CD4-positive, alpha-beta T cell treated with Interleukin-15 for 1 hour (primary cell): ENCODE measurements around the gene TTK.
"Not testable (repeated sequence)": the region's sequence is repeated elsewhere in the genome, so short reads cannot be mapped to it uniquely, and the experiment has no call there.

ENCODE experiments used
- DNase-seq: peaks from one replicate; pipeline ENCODE4 v3.0.0-alpha.2; 2020

The TTK gene

DNA sequence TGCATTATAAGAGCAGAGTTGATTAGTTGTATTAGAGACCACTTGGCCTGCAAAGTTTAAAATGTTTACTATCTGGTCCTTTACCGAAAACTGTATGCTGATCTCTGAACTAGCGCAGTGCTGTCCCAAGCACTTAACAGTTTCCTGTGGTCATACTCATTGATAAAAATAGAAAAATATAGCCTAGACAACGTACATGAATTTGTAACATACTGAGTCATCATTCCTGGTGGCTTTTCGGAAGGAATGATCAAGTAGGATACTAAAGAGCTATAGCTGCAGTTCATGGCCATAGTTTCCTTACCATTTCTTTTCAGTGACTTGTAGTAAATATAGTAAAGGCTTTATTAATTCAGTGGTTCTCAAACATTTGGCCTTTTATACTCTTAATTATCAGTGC, 18.4 kb downstream of the TTK start:
- DNase-seq: no peak

- no peak for DNase-seq
Measured at GRCh38 chr6:80028589-80028988, 24.1 kb downstream of the TTK start.

- no peak for DNase-seq
Measured at GRCh38 chr6:80029470-80029869, 25.0 kb downstream of the TTK start.

DNA sequence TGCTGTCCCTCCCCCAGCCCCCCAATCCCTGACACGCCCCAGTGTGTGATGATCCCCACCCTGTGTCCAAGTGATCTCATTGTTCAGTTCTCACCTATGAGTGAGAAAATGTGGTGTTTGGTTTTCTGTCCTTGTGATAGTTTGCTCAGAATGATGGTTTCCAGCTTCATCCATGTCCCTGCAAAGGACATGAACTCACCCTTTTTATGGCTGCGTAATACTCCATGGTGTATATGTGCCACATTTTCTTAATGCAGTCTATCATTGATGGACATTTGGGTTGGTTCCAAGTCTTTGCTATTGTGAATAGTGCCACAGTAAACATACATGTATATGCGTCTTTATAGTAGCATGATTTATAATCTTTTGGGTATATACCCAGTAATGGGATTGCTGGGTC, 43.8 kb downstream of the TTK start:
- DNase-seq: not testable (repeated sequence)

- DNase-seq: no peak
Measured at GRCh38 chr6:80060774-80061173, 56.3 kb downstream of the TTK start.

DNA sequence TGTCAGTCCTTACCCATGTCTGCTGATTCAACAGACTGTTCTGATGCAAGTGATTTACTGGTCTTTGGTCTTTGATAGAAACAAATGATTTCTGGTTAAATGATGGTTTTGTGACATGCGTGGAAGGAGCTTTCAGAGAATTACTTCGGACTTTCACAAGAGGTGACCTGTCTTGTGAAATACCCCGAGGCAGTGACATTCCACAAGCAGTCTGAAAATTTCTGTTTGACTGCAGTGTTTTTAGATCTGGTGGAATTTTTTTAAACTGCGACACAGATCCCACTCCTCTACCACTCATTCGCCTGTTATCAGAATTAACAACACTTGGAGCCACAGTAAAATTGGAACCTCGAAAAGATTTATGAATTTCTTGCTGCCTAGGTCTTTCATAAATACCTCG, 63.7 kb downstream of the TTK start:
- DNase-seq: not testable (repeated sequence)

DNA sequence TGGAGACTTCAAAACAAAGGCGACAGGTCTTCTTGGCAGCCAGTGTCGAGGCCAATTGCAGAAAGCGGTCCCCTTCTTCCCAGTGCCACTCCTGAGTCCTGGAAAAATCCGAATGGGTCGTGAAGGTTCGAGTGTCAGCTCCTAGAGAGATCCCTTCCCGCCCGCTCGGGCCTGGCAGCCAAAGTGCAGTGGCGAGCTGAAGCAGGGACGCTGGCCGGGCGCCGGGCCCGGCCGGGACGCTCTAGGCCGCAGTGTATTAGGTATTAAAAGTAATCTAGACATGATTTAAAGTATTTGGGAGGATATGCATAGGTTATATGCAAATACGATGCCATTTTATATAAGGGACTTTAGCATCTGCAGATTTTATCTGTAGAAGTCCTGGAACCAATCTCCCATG, 66.0 kb downstream of the TTK start:
- not testable (repeated sequence) for DNase-seq

DNA sequence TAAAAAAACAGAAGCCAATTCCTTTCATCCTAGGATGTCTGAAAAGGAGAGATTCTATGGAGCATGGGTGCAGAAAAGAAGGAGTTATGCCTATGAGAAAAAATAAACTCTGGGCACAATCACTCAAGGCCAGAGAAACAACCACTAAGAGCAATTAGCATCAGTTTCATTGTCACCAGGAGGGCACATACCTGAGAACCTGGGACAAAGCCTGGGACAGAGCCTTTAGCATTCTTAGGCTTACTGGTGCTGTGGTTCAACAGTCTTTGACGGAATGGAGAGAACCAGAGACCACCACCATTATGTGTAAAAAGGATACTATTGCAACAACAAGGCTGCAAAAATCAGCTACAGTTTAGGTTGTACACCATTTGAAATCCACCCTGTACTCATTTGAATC, 72.6 kb downstream of the TTK start:
- no peak for DNase-seq

GRCh38 chr6:80088637-80089036, 84.2 kb downstream of the TTK start:
- no peak for DNase-seq

GRCh38 chr6:80091506-80091905, 87.1 kb downstream of the TTK start:
- no peak for DNase-seq
